HepG2 (cell line): ENCODE data around the gene TAF1C. TPM values are rescaled to one million over a fixed set of nuclear protein-coding genes. Genes with fewer than 3 reads are reported as not detected.

Experiments used
- CBX2 ChIP-seq, 2 experiments: fragments of 200-600 bp in 1 of 2; sonication (generic); formaldehyde crosslinking in 1 of 2; IDR thresholded peaks; 2 replicates each; pipeline versions ENCODE4 v1.7.0 to v1.8.1; 2018 to 2022; ENCODE audit warnings: low read depth in 2 of 2, low read length in 1 of 2, mild to moderate bottlenecking in 1 of 2, missing genetic modification reagents in 1 of 2
- CREBL2 ChIP-seq: sonication (generic); formaldehyde crosslinking; IDR thresholded peaks from 2 replicates; pipeline ENCODE4 v1.8.1; 2023; ENCODE audit warnings: missing genetic modification reagents, mild to moderate bottlenecking, borderline replicate concordance
- DNMT3B ChIP-seq: conservative IDR thresholded peaks from 2 replicates; pipeline ENCODE4 v1.6.1; 2016; ENCODE audit warnings: missing biosample characterization, control low read depth
- FOXA1 ChIP-seq, 2 experiments: fragments of 450-650 bp in 1 of 2; sonication (generic) in 1 of 2; formaldehyde crosslinking in 1 of 2; IDR thresholded peaks; 2 replicates each; pipeline versions ENCODE4 v1.4.0 to v1.6.1; 2016 to 2020; ENCODE audit warnings: missing genetic modification reagents in 1 of 2
- GMEB2 ChIP-seq: IDR thresholded peaks from 2 replicates; pipeline ENCODE4 v1.6.1; 2016; ENCODE audit warnings: missing biosample characterization, missing genetic modification reagents, low read depth
- GPN1 ChIP-seq: sonication (generic); formaldehyde crosslinking; IDR thresholded peaks from 2 replicates; pipeline ENCODE4 v1.5.1; 2020; ENCODE audit warnings: missing genetic modification reagents, borderline replicate concordance
- MBD4 ChIP-seq: IDR thresholded peaks from 2 replicates; pipeline ENCODE4 v1.6.1; 2012; ENCODE audit warnings: low read length, inconsistent platforms, borderline replicate concordance
- MEIS2 ChIP-seq: sonication (generic); formaldehyde crosslinking; IDR thresholded peaks from 2 replicates; pipeline ENCODE4 v1.9.0; 2021; ENCODE audit warnings: mild to moderate bottlenecking, missing genetic modification reagents
- MXD4 ChIP-seq: IDR thresholded peaks from 2 replicates; pipeline ENCODE4 v1.6.1; 2016; ENCODE audit warnings: mild to moderate bottlenecking, missing biosample characterization, missing genetic modification reagents
- NFKBIZ ChIP-seq: IDR thresholded peaks from 2 replicates; pipeline ENCODE4 v1.6.1; 2018; ENCODE audit warnings: missing genetic modification reagents, missing compliant biosample characterization
- PCBP1 ChIP-seq: fragments of 200-400 bp; formaldehyde crosslinking; IDR thresholded peaks from 2 replicates; pipeline ENCODE4 v1.6.1; 2017; ENCODE audit warnings: mild to moderate bottlenecking, low read depth, low read length, borderline replicate concordance
- PHF8 ChIP-seq: sonication (generic); formaldehyde crosslinking; IDR thresholded peaks from 2 replicates; pipeline ENCODE4 v1.5.0; 2020; ENCODE audit warnings: missing genetic modification reagents
- PLRG1 ChIP-seq: fragments of 450-650 bp; conservative IDR thresholded peaks from 2 replicates; pipeline ENCODE4 v1.6.1; 2016
- RFX1 ChIP-seq: fragments of 450-650 bp; IDR thresholded peaks from 2 replicates; pipeline ENCODE4 v1.6.1; 2017
- RORA ChIP-seq: sonication (generic); formaldehyde crosslinking; IDR thresholded peaks from 2 replicates; pipeline ENCODE4 v1.5.0; 2020; ENCODE audit warnings: mild to moderate bottlenecking, missing genetic modification reagents, moderate library complexity
- TMF1 ChIP-seq: sonication (generic); formaldehyde crosslinking; IDR thresholded peaks from 2 replicates; pipeline ENCODE4 v1.8.1; 2022; ENCODE audit warnings: low read depth, missing genetic modification reagents
- XRCC5 ChIP-seq: fragments of 200-400 bp; formaldehyde crosslinking; optimal IDR thresholded peaks from 2 replicates; pipeline ENCODE3; 2017; ENCODE audit warnings: mild to moderate bottlenecking, low read length
- ZBTB39 ChIP-seq: sonication (generic); formaldehyde crosslinking; IDR thresholded peaks from 2 replicates; pipeline ENCODE4 v1.5.0; 2020; ENCODE audit warnings: missing genetic modification reagents
- ZNF354B ChIP-seq: sonication (generic); formaldehyde crosslinking; IDR thresholded peaks from 2 replicates; pipeline ENCODE4 v1.8.0; 2022; ENCODE audit warnings: mild to moderate bottlenecking, missing genetic modification reagents
- ZNF432 ChIP-seq: sonication (generic); formaldehyde crosslinking; IDR thresholded peaks from 2 replicates; pipeline ENCODE4 v1.5.0; 2020; ENCODE audit warnings: missing genetic modification reagents, mild to moderate bottlenecking, borderline replicate concordance
- ZNF484 ChIP-seq: sonication (generic); formaldehyde crosslinking; IDR thresholded peaks from 2 replicates; pipeline ENCODE4 v1.5.1; 2020; ENCODE audit warnings: mild to moderate bottlenecking, low read depth, missing genetic modification reagents, borderline replicate concordance
- polyA plus RNA-seq, 8 experiments: library from polyadenylated mRNA; depleted of rRNA in 3 of 8; stranded (reverse) in 7 of 8; unstranded in 1 of 8; fragments of >200 nt; fragmentation: Illumina TruSeq in 4 of 8; extraction: Trizol in 4 of 8; gene quantifications; 2 replicates each; pipeline versions ENCODE4 v1.2.1 to v1.2.3, GENCODE V29; 2011 to 2016; ENCODE audit warnings: low read depth in 4 of 8, missing spikeins in 1 of 8, mixed read lengths in 1 of 8; ENCODE audit not compliant: insufficient read depth in 1 of 8
- total RNA-seq, 5 experiments: library from RNA; depleted of rRNA; stranded (reverse); fragments of >200 nt; fragmentation: Illumina TruSeq; extraction: Trizol; gene quantifications; 2 replicates each; pipeline ENCODE4 v1.2.3, GENCODE V29; 2016; ENCODE audit warnings: low read depth in 1 of 5

The TAF1C gene
- total and polyA plus RNA-seq, 2 of the 13 experiments (the other 11 are each of a cell fraction or from before 2014, with no cell fraction given) = 15.6 to 20.8 TPM

- TF ChIP-seq CBX2 (IDR thresholded peaks at IDR 0.05; ENCODE audit: low read depth, low read length) (no peak), CBX2 (CRISPR knock-in tag; IDR thresholded peaks at IDR 0.05; ENCODE audit: low read depth) (peak; percentile 73; the same call in 1 of the 2 replicates), PCBP1 (no peak; the same call in 1 of the 2 replicates), NFKBIZ (CRISPR knock-in tag) (peak; percentile 60; the same call in 1 of the 2 replicates), PLRG1 (no peak), CREBL2 (CRISPR knock-in tag) (no peak), DNMT3B (CRISPR knock-in tag) (no peak; the same call in 1 of the 2 replicates), XRCC5 (peak; percentile 99), ZBTB39 (CRISPR knock-in tag) (0 out of 2 replicates have a peak, but pooled peaks have one; percentile 49), GPN1 (peak; percentile 74; the same call in 1 of the 2 replicates), RORA (CRISPR knock-in tag) (no peak), ZNF432 (CRISPR knock-in tag) (no peak), MXD4 (peak; percentile 93), ZNF354B (CRISPR knock-in tag) (no peak), GMEB2 (CRISPR knock-in tag) (no peak), TMF1 (CRISPR knock-in tag) (no peak), PHF8 (CRISPR knock-in tag) (peak; percentile 98), ZNF484 (CRISPR knock-in tag) (0 out of 2 replicates have a peak, but pooled peaks have one; percentile 65), RFX1 (no peak), MBD4 (no peak), MEIS2 (CRISPR knock-in tag) (peak; percentile 61), FOXA1 (IDR thresholded peaks at IDR 0.05) (no peak), FOXA1 (CRISPR knock-in tag; IDR thresholded peaks at IDR 0.05) (peak; percentile 21; the same call in 1 of the 2 replicates)
Measured at GRCh38 chr16:84186685-84187437, at the start of gene TAF1C (continued).
